ENCODE data around the gene CD83. TPM values are rescaled to one million over a fixed set of nuclear protein-coding genes. Genes with fewer than 3 reads are reported as not detected.

CD83 gene
- polyA plus RNA-seq, 3 donors: 74.5 to 326 (median 84.7) TPM

DNA sequence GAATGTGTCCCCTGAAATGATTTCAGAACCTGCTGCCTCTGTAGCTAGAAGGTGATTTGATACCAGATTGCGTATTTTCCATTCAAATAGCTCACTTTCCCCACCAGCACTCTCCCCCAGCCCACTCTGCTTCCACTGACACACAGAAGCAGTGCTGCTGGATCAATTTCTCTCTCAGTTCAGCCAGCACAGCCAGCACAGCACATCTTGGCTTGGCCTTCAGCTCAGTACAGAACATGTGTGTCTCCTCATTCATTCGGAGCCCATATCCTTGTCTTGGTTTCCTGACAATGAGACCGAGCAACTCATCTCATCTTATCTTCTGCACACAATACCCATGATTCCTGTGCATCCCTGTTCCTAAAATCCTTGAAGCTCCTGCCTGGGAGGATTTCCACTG is 33.8 kb upstream of the CD83 start:
- Histone ChIP-seq H3K9ac (ENCODE audit: insufficient read depth, low read length, poor library complexity, severe bottlenecking) (no peak overlapping the region), H4K20me1 (ENCODE audit: insufficient read depth, low read length) (no peaks in the 10 kb centered on the region), H3K4me2 (replicated peaks; ENCODE audit: extremely low read depth, low read length, poor library complexity, severe bottlenecking) (no peak overlapping the region), H2AFZ (ENCODE audit: insufficient read depth, low read depth, low read length, poor library complexity, severe bottlenecking) (no peak overlapping the region), H3K9me3 (replicated peaks in 1 of 2; ENCODE audit: control insufficient read depth in 1 of 2, insufficient read depth in 1 of 2, low read length in 2 of 2) (no peaks in the 10 kb centered on the region), H3K79me2 (ENCODE audit: insufficient read depth, low read length) (no peaks in the 10 kb centered on the region), H3K36me3 (replicated peaks in 1 of 2; ENCODE audit: control insufficient read depth in 1 of 2, insufficient read depth in 2 of 2, low read length in 2 of 2) (no peaks in the 10 kb centered on the region), H3K4me1 (ENCODE audit: control insufficient read depth in 1 of 2, insufficient read depth in 2 of 2, low read length in 2 of 2) (no peaks in the 10 kb centered on the region), H3K4me3 (replicated peaks in 1 of 3; ENCODE audit: low read depth in 2 of 3, low read length in 3 of 3) (no peak overlapping the region), H3K27me3 (ENCODE audit: control insufficient read depth in 2 of 2, insufficient read depth in 2 of 2, low read length in 2 of 2) (no peaks in the 10 kb centered on the region), H3K27ac (ENCODE audit: low read depth in 1 of 2, low read length in 2 of 2) (no peak overlapping the region)
- TF ChIP-seq, protein P1, sequence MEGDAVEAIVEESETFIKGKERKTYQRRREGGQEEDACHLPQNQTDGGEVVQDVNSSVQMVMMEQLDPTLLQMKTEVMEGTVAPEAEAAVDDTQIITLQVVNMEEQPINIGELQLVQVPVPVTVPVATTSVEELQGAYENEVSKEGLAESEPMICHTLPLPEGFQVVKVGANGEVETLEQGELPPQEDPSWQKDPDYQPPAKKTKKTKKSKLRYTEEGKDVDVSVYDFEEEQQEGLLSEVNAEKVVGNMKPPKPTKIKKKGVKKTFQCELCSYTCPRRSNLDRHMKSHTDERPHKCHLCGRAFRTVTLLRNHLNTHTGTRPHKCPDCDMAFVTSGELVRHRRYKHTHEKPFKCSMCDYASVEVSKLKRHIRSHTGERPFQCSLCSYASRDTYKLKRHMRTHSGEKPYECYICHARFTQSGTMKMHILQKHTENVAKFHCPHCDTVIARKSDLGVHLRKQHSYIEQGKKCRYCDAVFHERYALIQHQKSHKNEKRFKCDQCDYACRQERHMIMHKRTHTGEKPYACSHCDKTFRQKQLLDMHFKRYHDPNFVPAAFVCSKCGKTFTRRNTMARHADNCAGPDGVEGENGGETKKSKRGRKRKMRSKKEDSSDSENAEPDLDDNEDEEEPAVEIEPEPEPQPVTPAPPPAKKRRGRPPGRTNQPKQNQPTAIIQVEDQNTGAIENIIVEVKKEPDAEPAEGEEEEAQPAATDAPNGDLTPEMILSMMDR (IDR thresholded peaks at IDR 0.05): no peak
- peaks cover 0 to 6% (median 2%) of the 10 kb centered on the region in 3 donors for H3K27me3 Mint-ChIP-seq (ENCODE audit: low read depth in 3 of 3)
- no peak overlapping the region for H3K4me3 Mint-ChIP-seq
- H3K9me3 Mint-ChIP-seq: no peaks in the 10 kb centered on the region
- intact Hi-C loops (cut with micrococcal nuclease): loop anchor here in 1 of 2 donors (10.0 kb wide), 1 partner anchor 51 kb away; no protein-coding TSS in a partner anchor
- DNase-seq: no peak
- H3K4me1 Mint-ChIP-seq: peaks cover 6% of the 10 kb centered on the region
- peak overlapping the region in 1 of 7 donors; percentile 9 for H3K27ac Mint-ChIP-seq
- H3K36me3 Mint-ChIP-seq: no peaks in the 10 kb centered on the region
- WGBS (ENCODE audit: insufficient coverage): 85% methylated on average over 3 of the region's 3 CpGs

DNA sequence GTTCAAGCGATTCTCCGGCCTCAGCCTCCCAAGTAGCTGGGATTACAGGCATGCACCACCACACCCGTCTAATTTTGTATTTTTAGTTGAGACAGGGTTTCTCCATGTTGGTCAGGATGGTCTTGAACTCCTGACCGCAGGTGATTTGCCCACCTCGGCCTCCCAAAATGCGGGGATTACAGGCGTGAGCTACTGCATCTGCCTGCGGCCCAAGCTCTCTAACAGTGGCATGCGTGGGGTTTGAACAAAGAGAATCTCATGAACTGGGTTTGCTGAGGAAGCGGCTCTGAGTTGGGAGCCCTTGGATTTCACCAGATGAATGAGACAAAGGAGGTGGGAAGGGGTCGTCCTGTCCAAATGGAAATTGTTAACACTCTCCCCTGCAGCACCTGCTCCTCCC is 33.2 kb upstream of the CD83 start:
- Histone ChIP-seq H3K4me2 (replicated peaks; ENCODE audit: extremely low read depth, low read length, poor library complexity, severe bottlenecking) (no peak overlapping the region), H3K9me3 (replicated peaks in 1 of 2; ENCODE audit: control insufficient read depth in 1 of 2, insufficient read depth in 1 of 2, low read length in 2 of 2) (no peaks in the 10 kb centered on the region), H3K79me2 (ENCODE audit: insufficient read depth, low read length) (no peaks in the 10 kb centered on the region), H3K4me1 (ENCODE audit: control insufficient read depth in 1 of 2, insufficient read depth in 2 of 2, low read length in 2 of 2) (no peaks in the 10 kb centered on the region), H2AFZ (ENCODE audit: insufficient read depth, low read depth, low read length, poor library complexity, severe bottlenecking) (no peak overlapping the region), H3K9ac (ENCODE audit: insufficient read depth, low read length, poor library complexity, severe bottlenecking) (no peak overlapping the region), H4K20me1 (ENCODE audit: insufficient read depth, low read length) (no peaks in the 10 kb centered on the region), H3K36me3 (replicated peaks in 1 of 2; ENCODE audit: control insufficient read depth in 1 of 2, insufficient read depth in 2 of 2, low read length in 2 of 2) (no peaks in the 10 kb centered on the region), H3K27ac (ENCODE audit: low read depth in 1 of 2, low read length in 2 of 2) (no peak overlapping the region), H3K27me3 (ENCODE audit: control insufficient read depth in 2 of 2, insufficient read depth in 2 of 2, low read length in 2 of 2) (no peaks in the 10 kb centered on the region), H3K4me3 (replicated peaks in 1 of 3; ENCODE audit: low read depth in 2 of 3, low read length in 3 of 3) (no peak overlapping the region)
- no peak for DNase-seq
- TF ChIP-seq, protein P1 (IDR thresholded peaks at IDR 0.05): no peak
- Mint-ChIP-seq H3K36me3 (no peaks in the 10 kb centered on the region), H3K27me3 (ENCODE audit: low read depth in 3 of 3) (peaks cover 0 to 8% (median 0%) of the 10 kb centered on the region in 3 donors), H3K4me3 (no peak overlapping the region), H3K27ac (no peak overlapping the region), H3K4me1 (peaks cover 6% of the 10 kb centered on the region), H3K9me3 (no peaks in the 10 kb centered on the region)
- 93% methylated on average over 4 of the region's 11 CpGs for WGBS (ENCODE audit: insufficient coverage)
- intact Hi-C loops (cut with micrococcal nuclease): loop anchor here in 1 of 2 donors (10.0 kb wide), 1 partner anchor 50 kb away; no protein-coding TSS in a partner anchor
